HUES64 (cell line): ENCODE data around the gene COL20A1.
"Not testable (repeated sequence)": the region's sequence is repeated elsewhere in the genome, so short reads cannot be mapped to it uniquely, and the experiment has no call there.

Experiments
- H3K27ac ChIP-seq: 2 replicates; pipeline ENCODE4 v1.7.0; 2013; ENCODE audit warnings: low read depth, low read length, inconsistent platforms
- H3K27me3 ChIP-seq: 2 replicates; pipeline ENCODE4 v1.6.1; 2013; ENCODE audit warnings: mild to moderate bottlenecking, low read length; ENCODE audit not compliant: insufficient read depth
- H3K36me3 ChIP-seq: 2 replicates; pipeline ENCODE4 v1.6.1; 2013; ENCODE audit warnings: mild to moderate bottlenecking, low read length; ENCODE audit not compliant: insufficient read depth
- H3K4me1 ChIP-seq: 2 replicates; pipeline ENCODE4 v1.6.1; 2013; ENCODE audit warnings: mild to moderate bottlenecking, low read length, moderate library complexity; ENCODE audit not compliant: insufficient read depth
- H3K4me3 ChIP-seq: 2 replicates; pipeline ENCODE4 v1.5.1; 2013; ENCODE audit warnings: mild to moderate bottlenecking, low read length, moderate library complexity
- H3K9ac ChIP-seq: 2 replicates; pipeline ENCODE4 v1.6.1; 2013; ENCODE audit warnings: mild to moderate bottlenecking, low read depth, low read length
- H3K9me3 ChIP-seq: 2 replicates; pipeline ENCODE4 v1.6.1; 2013; ENCODE audit warnings: low read depth, low read length; ENCODE audit not compliant: insufficient read depth
- WGBS: fragments of 150-250, 120-280 bp; methylation state at CpG from one replicate; pipeline ENCODE4 v1.1.7; 2013; ENCODE audit warnings: missing lambda C conversion rate; 5-methylcytosine and 5-hydroxymethylcytosine counted together

The COL20A1 gene

DNA sequence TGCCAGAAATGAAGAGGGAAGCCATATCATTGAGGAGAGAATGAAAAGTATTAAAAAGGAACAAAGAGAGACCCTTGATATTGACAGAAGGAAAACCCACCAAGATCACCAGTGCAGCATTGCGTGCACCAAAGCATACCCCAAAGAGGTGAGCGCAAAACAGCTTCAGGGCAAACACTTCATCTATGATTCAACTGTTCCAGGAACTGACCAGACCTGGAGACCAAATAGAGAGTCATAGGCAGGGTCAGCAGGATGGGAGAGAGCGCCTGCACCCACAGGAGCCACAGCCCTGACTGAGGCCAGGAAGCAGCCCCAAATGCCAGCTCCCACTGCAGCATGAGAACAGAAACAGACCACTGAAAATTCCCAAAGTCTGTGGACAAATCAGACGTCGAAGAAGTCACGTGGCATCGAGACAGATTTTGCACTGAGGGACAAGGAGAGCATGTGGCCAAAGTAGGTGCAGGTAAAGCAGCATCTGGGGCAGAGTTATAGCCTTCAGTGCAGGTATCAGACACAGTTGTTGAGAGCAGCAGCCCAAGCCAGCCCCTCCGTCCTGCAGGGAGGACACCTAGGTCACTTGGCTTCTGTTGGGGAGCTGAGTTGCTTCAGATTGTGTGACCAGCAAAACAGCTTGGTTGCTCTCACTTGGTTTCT, 38.9 kb downstream of the COL20A1 start:
- WGBS = 94% methylated on average over 8 of the region's 8 CpGs
- H3K9me3 ChIP-seq = no peaks in the 10 kb centered on the region
- H3K4me3 ChIP-seq = no peak overlapping the region
- H3K9ac ChIP-seq = no peak overlapping the region
- H3K27me3 ChIP-seq = no peaks in the 10 kb centered on the region
- H3K27ac ChIP-seq = no peak overlapping the region
- no peaks in the 10 kb centered on the region for H3K36me3 ChIP-seq
- no peaks in the 10 kb centered on the region for H3K4me1 ChIP-seq

DNA sequence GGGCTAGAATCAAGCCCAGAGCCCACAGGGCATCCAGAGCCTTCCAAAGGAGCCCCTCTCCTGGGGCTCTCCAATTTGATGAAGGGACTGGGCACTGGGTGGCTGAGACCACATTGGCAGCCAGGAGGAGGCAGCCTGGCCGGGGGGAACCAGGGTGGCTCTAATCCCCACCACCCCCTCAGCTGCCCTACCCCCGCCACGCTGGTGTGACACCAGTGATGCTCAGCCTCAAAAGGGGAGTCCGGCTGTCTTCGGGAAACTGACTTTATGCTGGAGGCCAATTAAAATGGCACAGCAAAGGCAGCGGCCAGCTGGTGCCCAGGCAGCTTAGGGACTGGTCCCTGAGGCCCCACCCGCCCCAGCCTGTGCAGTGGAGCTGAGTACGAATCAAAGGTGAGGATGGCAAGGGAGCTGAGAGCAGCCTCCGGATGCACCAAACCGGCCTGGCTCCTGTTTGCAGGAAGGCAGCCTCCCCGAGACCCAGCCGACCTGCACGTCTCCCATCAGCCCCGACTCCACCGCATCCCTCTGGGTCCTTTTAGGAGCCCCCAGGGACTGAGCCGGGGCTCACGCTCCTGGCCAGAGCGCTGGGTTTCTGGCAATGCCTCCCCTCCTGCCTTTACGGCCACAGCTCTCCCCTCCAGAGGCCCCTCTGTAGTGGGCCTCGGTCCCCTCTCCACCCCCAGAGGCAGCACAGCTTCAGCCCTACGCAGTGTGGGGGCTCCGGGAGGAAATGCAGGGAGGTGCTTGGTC, 39.7 kb downstream of the COL20A1 start:
- H3K9ac ChIP-seq = no peak overlapping the region
- H3K27me3 ChIP-seq = no peaks in the 10 kb centered on the region
- H3K9me3 ChIP-seq = no peaks in the 10 kb centered on the region
- H3K4me3 ChIP-seq = no peak overlapping the region
- 94% methylated on average over 22 of the region's 22 CpGs for WGBS
- no peaks in the 10 kb centered on the region for H3K4me1 ChIP-seq
- H3K27ac ChIP-seq = no peak overlapping the region
- no peaks in the 10 kb centered on the region for H3K36me3 ChIP-seq

DNA sequence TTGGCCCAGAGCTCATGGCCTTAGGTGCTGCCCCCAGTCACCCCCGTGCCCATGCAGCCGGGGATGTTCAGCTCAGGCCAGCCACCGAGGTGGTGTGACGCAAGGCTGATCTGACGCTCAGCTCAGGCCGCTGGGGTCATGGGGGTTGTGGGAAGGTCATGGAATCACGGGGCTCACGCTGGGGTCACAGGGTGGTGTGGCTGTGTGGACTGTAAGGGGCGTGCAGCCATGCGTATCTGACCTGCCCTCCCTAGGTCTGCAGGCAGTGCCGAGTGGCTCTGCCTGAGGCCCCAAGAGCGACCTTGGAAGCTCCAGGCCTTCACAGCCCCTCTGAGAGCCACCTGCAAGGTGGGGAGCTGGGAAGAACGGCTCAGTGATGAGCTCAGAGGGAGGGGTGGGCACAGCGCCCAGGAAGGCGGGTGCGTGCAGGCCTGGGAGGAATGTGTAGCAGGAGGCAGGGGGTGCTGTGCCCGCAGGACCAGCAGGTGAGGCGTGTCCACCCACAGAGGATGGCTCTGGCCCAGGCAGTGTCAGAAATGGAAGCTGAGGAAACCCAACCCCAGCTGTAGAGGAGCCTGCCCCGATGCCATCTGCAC, 40.4 kb downstream of the COL20A1 start:
- no peaks in the 10 kb centered on the region for H3K27me3 ChIP-seq
- WGBS = 94% methylated on average over 19 of the region's 19 CpGs
- no peak overlapping the region for H3K27ac ChIP-seq
- H3K9ac ChIP-seq = no peak overlapping the region
- no peak overlapping the region for H3K4me3 ChIP-seq
- no peaks in the 10 kb centered on the region for H3K9me3 ChIP-seq
- no peaks in the 10 kb centered on the region for H3K4me1 ChIP-seq
- no peaks in the 10 kb centered on the region for H3K36me3 ChIP-seq

DNA sequence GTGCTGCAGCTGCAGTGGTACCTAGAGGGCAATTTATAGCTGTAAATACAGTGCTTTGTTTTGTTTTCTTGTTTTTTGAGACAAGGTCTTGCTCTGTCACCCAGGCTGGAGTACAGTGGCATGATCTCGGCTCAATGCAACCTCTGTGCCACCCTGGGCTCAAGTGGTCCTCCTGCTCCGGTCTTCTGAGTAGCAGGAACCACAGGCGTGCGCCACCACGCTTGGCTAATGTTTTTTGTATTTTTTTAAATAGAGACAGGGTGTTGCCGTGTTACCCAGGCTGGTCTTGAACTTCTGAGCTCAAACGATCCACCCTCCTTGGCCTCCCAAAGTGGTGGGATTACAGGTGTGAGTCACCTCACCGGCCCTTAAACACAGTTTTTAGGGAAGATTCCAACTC, 41.4 kb downstream of the COL20A1 start:
- Histone ChIP-seq H3K36me3 (no peaks in the 10 kb centered on the region), H3K9ac (no peak overlapping the region), H3K27me3 (no peaks in the 10 kb centered on the region), H3K27ac (no peak overlapping the region), H3K9me3 (no peaks in the 10 kb centered on the region), H3K4me3 (no peak overlapping the region), H3K4me1 (no peaks in the 10 kb centered on the region)
- 90% methylated on average over 8 of the region's 8 CpGs for WGBS

DNA sequence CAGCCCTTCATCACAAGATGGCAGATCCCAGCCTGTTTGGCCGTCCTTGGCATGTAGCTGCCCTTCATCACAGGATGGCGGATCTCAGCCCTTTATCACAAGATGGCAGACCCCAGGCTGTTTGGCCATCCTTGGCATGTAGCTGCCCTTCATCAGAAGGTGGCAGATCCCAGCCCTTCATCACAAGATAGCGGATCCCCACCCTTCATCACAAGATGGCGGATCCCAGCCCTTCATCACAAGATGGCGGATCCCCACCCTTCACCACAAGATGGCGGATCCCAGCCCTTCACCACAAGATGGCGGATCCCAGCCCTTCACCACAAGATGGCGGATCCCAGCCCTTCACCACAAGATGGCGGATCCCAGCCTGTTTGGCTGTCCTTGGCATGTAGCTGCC, 42.1 kb downstream of the COL20A1 start:
- H3K9ac ChIP-seq, H3K27ac ChIP-seq, H3K9me3 ChIP-seq, H3K27me3 ChIP-seq, H3K4me1 ChIP-seq, H3K36me3 ChIP-seq, H3K4me3 ChIP-seq: not testable (repeated sequence)
- 93% methylated on average over 9 of the region's 9 CpGs for WGBS

DNA sequence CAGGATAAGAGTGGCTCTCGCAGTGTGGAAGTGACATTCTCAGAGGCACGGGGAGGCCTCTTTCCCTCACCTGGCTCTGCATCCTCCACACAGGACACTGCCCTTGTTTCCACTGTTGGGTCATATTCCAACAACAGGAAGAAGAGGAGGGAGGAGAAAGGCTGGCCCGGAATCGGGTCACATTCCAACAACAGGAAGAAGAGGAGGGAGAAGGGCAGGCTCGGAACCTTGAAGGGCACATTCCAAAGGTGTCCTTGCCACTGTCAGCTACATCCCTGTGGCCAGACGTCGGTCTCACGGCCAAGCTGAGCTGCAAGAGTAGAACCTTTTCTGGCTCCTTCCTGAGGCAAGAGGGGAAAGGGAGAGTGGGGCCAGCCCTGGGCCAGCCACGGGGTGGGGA, 42.7 kb downstream of the COL20A1 start:
- Histone ChIP-seq H3K27ac (no peak overlapping the region), H3K36me3 (no peaks in the 10 kb centered on the region), H3K9ac (no peak overlapping the region), H3K27me3 (no peaks in the 10 kb centered on the region), H3K9me3 (no peaks in the 10 kb centered on the region), H3K4me3 (no peak overlapping the region), H3K4me1 (no peaks in the 10 kb centered on the region)
- WGBS = 87% methylated on average over 9 of the region's 9 CpGs

DNA sequence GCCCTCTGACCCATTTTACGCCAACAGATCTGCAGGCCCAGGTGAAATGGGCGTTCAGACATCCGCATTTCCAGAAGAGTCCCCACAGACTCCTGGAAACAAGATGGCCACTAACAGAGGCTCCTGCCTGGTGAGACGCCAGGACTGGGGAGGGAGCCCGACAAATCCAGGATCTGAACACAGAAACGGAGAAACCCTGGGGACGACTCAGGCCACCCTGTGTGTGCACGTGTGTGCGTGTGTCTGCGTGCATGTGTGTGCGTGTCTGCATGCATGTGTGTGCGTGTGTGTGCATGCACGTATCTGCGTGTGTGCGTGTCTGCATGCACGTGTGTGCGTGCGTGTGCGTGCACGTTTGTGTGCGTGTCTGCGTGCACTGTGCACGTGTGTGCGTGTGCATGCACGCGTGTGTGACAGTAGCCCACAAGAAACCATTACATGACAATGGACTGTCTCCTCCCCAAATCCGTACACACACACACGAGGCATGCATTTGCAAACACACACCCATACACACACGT, 43.3 kb downstream of the COL20A1 start:
- H3K4me1 ChIP-seq = no peaks in the 10 kb centered on the region
- H3K27me3 ChIP-seq = no peaks in the 10 kb centered on the region
- no peak overlapping the region for H3K27ac ChIP-seq
- no peaks in the 10 kb centered on the region for H3K9me3 ChIP-seq
- H3K36me3 ChIP-seq = no peaks in the 10 kb centered on the region
- H3K4me3 ChIP-seq = no peak overlapping the region
- WGBS = 93% methylated on average over 29 of the region's 29 CpGs
- no peak overlapping the region for H3K9ac ChIP-seq

DNA sequence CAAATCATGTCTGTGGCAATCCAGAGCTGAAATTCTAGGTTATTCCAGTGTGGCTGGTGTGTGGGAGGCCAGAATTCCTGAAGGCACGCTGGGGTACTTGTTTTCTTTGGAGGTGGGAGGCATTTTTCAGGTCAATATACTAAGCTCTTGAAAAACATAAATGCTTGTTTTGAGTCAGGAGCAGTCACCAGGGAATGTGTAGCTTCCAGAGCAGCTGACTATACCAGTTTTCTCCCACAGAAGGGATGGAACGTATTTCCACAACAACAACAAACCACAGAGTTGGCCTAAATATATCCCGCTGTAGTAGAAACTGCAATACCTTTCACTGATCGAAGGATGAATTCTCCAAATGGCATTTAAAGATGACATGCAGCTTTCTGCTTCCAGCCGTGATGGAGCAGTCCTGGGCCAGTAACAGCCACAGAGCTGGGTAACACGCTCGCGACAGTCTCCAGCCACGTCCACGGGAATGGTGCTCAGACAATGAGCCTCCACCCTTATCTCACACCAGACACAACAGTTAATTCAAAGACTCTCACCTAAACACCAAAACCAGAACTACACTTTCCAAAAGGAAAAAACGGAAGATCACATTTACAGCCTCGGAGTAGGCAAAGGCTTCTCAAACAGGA, 44.9 kb downstream of the COL20A1 start:
- Histone ChIP-seq H3K4me1 (no peaks in the 10 kb centered on the region), H3K9me3 (no peaks in the 10 kb centered on the region), H3K36me3 (no peaks in the 10 kb centered on the region), H3K4me3 (no peak overlapping the region), H3K9ac (no peak overlapping the region), H3K27me3 (no peaks in the 10 kb centered on the region), H3K27ac (no peak overlapping the region)
- WGBS = 89% methylated on average over 12 of the region's 12 CpGs

DNA sequence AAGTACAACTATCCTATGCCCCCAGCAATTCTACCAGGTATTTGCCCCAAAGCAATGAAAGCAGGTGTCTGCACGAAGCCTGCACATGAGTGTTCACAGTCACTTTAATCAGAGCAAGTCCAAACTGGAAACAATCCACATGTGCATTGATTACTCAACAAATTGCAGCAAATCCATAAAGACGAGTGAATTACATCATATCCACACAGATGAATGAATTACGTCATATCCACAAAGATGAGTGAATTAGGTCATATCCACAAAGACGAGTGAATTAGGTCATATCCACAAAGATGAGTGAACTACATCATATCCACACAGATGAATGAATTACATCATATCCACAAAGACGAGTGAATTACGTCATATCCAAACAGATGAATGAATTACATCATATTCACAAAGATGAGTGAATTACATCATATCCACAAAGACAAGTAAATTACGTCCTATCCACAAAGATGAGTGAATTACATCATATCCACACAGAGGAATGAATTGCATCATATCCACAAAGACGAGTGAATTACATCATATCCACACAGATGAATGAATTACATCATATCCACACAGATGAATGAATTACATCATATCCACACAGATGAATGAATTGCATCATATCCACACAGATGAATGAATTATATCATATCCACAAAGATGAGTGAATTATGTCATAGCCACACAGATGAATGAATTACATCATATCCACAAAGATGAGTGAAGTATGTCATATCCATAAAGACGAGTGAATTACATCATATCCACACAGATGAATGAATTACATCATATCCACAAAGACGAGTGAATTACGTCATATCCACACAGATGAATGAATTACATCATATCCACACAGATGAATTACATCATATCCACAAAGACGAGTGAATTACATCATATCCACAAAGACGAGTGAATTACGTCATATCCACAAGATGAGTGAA, 46.4 kb downstream of the COL20A1 start:
- H3K36me3 ChIP-seq, H3K9ac ChIP-seq, H3K27ac ChIP-seq, H3K27me3 ChIP-seq, H3K4me1 ChIP-seq, H3K4me3 ChIP-seq, H3K9me3 ChIP-seq: not testable (repeated sequence)
- 84% methylated on average over 14 of the region's 14 CpGs for WGBS

DNA sequence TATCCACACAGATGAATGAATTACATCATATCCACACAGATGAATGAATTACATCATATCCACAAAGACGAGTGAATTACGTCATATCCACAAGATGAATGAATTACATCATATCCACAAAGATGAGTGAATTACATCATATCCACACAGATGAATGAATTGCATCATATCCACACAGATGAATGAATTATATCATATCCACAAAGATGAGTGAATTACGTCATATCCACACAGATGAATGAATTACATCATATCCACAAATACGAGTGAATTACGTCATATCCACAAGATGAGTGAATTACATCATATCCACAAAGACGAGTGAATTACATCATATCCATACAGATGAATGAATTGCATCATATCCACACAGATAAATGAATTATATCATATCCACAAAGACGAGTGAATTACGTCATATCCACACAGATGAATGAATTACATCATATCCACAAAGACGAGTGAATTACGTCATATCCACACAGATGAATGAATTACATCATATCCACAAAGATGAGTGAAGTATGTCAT, 47.2 kb downstream of the COL20A1 start:
- WGBS = 94% methylated on average over 10 of the region's 10 CpGs
- H3K9me3 ChIP-seq, H3K27me3 ChIP-seq, H3K4me3 ChIP-seq, H3K36me3 ChIP-seq, H3K27ac ChIP-seq, H3K4me1 ChIP-seq, H3K9ac ChIP-seq: not testable (repeated sequence)
